ENCODE data around the gene KIF24.
A peak's percentile ranks its signal among the peaks of the same experiment; 100 is the strongest.

KIF24 gene

GRCh38 chr9:34328987-34329832 lies at the start of gene KIF24, which contains the start of gene NUDT2:
Gene KIF24, minus strand, starts transcription at chr9:34329268. Its CDS starts 17,922 bp downstream, at chr9:34311346.
Gene NUDT2, plus strand, starts transcription at chr9:34329569. Its CDS starts 9,471 bp downstream, at chr9:34339040.
- H3K27ac ChIP-seq = peak within 1 kb of the TSS; percentile 67
- no peaks in the 10 kb centered on the region for H3K79me2 ChIP-seq
- peak within 1 kb of the TSS; percentile 98 for H3K4me3 ChIP-seq (ENCODE audit: low read depth, low read length)
- peak within 1 kb of the TSS; percentile 13 for H3K9ac ChIP-seq
- no peaks in the 10 kb centered on the region for H3K27me3 ChIP-seq (ENCODE audit: control insufficient read depth, insufficient read depth, low read length)
- H2AFZ ChIP-seq = peak within 1 kb of the TSS; percentile 61
- no peaks in the 10 kb centered on the region for H3K9me3 ChIP-seq (ENCODE audit: control insufficient read depth, low read length)
- H3K36me3 ChIP-seq (ENCODE audit: control insufficient read depth, insufficient read depth, low read length) = no peaks in the 10 kb centered on the region
- no peak for TF ChIP-seq CTCF (IDR thresholded peaks at IDR 0.05)
- H3K4me1 ChIP-seq = peaks cover 8% of the 10 kb centered on the region
- peak within 1 kb of the TSS; percentile 89 for H3K4me2 ChIP-seq (ENCODE audit: low read length)

- no peak overlapping the region for H2AFZ ChIP-seq
- H3K27me3 ChIP-seq (ENCODE audit: control insufficient read depth, insufficient read depth, low read length) = no peaks in the 10 kb centered on the region
- H3K36me3 ChIP-seq (ENCODE audit: control insufficient read depth, insufficient read depth, low read length) = no peaks in the 10 kb centered on the region
- no peak overlapping the region for H3K9ac ChIP-seq
- no peaks in the 10 kb centered on the region for H3K4me1 ChIP-seq
- H3K27ac ChIP-seq = no peak overlapping the region
- no peak for TF ChIP-seq CTCF (IDR thresholded peaks at IDR 0.05)
- no peaks in the 10 kb centered on the region for H3K79me2 ChIP-seq
- H3K4me2 ChIP-seq (ENCODE audit: low read length) = no peak overlapping the region
- no peak overlapping the region for H3K4me3 ChIP-seq (ENCODE audit: low read depth, low read length)
- no peaks in the 10 kb centered on the region for H3K9me3 ChIP-seq (ENCODE audit: control insufficient read depth, low read length)
These were observed 49.5 kb upstream of the KIF24 start for GRCh38 chr9:34378376-34379060.

- Histone ChIP-seq H3K4me3 (ENCODE audit: low read depth, low read length) (peak overlapping the region; percentile 61), H3K36me3 (ENCODE audit: control insufficient read depth, insufficient read depth, low read length) (no peaks in the 10 kb centered on the region), H3K27ac (peak overlapping the region; percentile 58), H3K9ac (no peak overlapping the region), H3K79me2 (no peaks in the 10 kb centered on the region), H3K4me1 (no peaks in the 10 kb centered on the region), H2AFZ (peak overlapping the region; percentile 88), H3K9me3 (ENCODE audit: control insufficient read depth, low read length) (no peaks in the 10 kb centered on the region), H3K27me3 (ENCODE audit: control insufficient read depth, insufficient read depth, low read length) (no peaks in the 10 kb centered on the region), H3K4me2 (ENCODE audit: low read length) (peak overlapping the region; percentile 98)
- no peak for TF ChIP-seq CTCF (IDR thresholded peaks at IDR 0.05)
These were observed 48.3 kb upstream of the KIF24 start for GRCh38 chr9:34377404-34377746.

- H3K27ac ChIP-seq = peak within 1 kb of the TSS; percentile 58
- peak within 1 kb of the TSS; percentile 88 for H2AFZ ChIP-seq
- peak within 1 kb of the TSS; percentile 61 for H3K4me3 ChIP-seq (ENCODE audit: low read depth, low read length)
- peak within 1 kb of the TSS; percentile 98 for H3K4me2 ChIP-seq (ENCODE audit: low read length)
- no peaks in the 10 kb centered on the region for H3K79me2 ChIP-seq
- H3K4me1 ChIP-seq = no peaks in the 10 kb centered on the region
- H3K9ac ChIP-seq = no peak within 1 kb of the TSS
- H3K27me3 ChIP-seq (ENCODE audit: control insufficient read depth, insufficient read depth, low read length) = no peaks in the 10 kb centered on the region
- no peak for TF ChIP-seq CTCF (IDR thresholded peaks at IDR 0.05)
- H3K36me3 ChIP-seq (ENCODE audit: control insufficient read depth, insufficient read depth, low read length) = no peaks in the 10 kb centered on the region
- H3K9me3 ChIP-seq (ENCODE audit: control insufficient read depth, low read length) = no peaks in the 10 kb centered on the region
These were observed 47.7 kb upstream of the KIF24 start, which contains the start of gene MYORG for GRCh38 chr9:34376596-34377403. Gene MYORG, minus strand, starts transcription at chr9:34376898. Its CDS starts 3,955 bp downstream, at chr9:34372943.

All from parathyroid adenoma (tissue), 2 donors.